CD4-positive, alpha-beta T cell treated with Interleukin-15 for 1 hour (primary cell): ENCODE data around the gene NRTN.

Experiments
- DNase-seq: peaks from one replicate; pipeline ENCODE4 v3.0.0-alpha.2; 2020

Gene NRTN

GRCh38 chr19:5790559-5791520 lies 14.0 kb upstream of the NRTN start, which contains the start of gene DUS3L:
DUS3L (minus strand) TSS chr19:5791163; CDS start chr19:5791141, 22 bp downstream.
- peak; percentile 98 for DNase-seq

DNA sequence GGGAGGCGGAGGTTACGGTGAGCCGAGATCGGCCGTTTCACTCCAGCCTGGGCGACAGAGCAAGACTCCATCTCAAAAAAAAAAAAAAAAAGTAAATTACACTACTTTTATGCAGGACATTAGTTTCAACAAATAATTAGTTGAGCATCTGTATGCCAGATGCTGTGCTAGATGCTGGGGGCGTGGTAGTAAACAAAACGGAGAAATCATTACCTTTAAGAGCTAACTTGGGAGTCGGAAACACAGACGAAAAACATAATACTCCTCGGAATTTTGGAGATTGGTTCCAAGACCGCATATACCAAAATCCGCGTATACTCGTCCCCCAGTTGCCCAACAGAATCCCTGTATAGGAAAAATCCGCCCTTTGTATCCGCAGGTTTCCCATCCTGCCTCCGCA lies 12.6 kb upstream of the NRTN start:
- DNase-seq: no peak

DNA sequence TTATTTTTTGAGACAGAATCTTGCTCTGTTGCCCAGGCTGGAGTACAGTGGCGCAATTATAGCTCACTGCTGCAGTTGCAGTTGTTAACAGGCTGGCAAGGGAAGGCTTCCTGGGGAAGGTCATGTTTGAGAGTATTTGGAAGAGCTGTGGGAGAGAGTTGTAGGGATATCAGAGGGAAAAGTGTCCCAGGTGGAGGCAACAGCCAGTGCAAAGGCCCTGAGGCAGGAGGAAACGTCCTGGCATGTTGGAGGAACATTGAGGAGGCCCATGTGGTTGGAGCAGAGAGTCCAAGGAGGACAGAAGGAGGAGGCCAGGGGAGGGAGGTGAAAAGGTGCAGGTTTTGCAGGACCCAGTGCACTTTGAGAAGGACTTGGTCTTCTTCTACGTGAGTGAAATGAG lies 11.7 kb upstream of the NRTN start:
- DNase-seq: no peak

GRCh38 chr19:5795382-5795919 lies 9.4 kb upstream of the NRTN start:
- no peak for DNase-seq

GRCh38 chr19:5798244-5798643 lies 6.6 kb upstream of the NRTN start:
- no peak for DNase-seq

GRCh38 chr19:5799247-5800241 lies 5.3 kb upstream of the NRTN start:
- no peak for DNase-seq

DNA sequence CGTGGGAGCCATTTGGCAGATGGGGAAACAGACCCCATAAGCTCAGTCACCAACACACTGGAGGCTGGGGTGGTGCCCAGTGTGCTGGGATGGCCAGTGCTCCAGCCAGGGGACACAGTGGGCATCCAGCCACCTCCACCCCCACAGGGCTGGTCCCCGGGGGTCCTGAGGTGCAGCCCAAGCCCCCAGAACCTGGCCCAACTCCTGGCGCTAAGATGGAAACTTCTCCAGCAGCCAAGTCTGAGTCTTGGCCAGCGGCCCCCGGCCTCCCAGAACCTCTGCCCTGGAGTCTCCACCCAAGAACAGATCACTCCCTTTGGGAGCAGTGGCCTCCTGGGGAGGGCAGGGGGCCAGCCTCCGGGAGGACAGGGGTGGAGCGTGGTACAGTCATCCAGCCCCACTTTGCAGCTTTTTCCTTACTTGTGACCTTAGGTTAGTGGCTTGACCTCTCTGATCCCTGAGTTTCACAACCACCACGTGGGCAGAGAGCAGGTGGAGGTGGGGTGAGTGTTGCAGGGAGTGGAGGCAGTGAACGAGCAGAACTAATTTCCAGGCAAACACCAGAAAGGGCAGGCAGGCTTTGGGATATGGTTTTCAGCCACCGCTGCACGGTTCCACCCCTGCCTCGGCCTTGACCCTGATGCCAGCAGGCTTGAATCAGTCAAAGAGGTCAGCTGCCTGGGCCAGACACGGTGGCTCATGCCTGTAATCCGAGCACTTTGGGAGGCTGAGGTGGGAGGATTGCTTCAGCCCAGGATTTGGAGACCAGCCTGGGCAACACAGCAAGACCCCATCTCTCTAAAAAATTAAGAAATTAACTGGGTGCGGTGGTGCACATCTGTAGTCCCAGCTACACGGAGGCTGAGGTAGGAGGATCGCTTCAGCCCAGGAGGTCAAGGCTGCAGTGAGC lies 4.3 kb upstream of the NRTN start:
- no peak for DNase-seq

- DNase-seq: no peak
Observed at GRCh38 chr19:5801796-5802619, 2.9 kb upstream of the NRTN start.

- no peak for DNase-seq
Observed at GRCh38 chr19:5803441-5803751, 1.5 kb upstream of the NRTN start.

DNA sequence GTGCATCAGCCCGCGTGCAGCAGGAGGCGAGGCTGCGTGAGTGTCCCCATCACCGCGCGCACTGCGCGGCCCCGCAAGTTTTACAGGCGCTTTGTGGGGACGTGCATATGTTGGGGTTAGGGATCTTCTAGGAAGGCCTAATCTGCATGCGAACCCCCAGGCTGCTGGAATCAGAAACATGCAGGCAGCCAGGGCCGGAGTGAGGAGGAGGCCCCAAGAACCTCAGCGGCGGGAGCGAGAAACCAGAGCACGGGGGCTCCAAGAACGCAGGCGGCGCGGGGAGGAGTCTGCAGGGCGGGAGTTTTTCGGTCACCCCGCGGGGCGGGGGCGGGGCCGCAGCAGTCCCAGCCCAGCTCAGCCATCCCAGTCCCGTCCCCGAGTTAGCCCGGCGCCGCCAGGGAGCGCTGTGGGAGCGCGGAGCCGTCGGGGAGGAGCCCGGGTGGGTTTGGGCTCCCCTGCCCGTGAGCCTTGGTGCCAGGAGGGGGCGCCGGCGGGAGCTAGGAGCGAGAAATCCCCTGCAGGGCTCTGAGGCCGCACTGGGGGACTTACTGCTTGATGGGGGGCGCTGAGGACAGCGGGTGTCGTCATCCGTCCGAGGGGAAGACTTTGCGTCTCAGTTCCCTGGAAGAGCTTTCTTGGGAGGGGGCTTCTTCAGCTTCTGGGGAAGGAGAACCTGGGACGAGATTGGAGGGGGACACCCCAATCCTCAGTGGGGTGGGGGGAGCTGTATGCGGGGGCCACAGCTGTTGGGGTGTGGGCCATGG lies 933 bp upstream of the NRTN start:
- peak; percentile 92 for DNase-seq

- DNase-seq: peak; percentile 54
Observed at GRCh38 chr19:5805462-5806132, 730 bp downstream of the NRTN start.

- DNase-seq: no peak
Observed at GRCh38 chr19:5806133-5806489, 1.2 kb downstream of the NRTN start.

- DNase-seq: no peak
Observed at GRCh38 chr19:5806905-5807304, 2.0 kb downstream of the NRTN start.

DNA sequence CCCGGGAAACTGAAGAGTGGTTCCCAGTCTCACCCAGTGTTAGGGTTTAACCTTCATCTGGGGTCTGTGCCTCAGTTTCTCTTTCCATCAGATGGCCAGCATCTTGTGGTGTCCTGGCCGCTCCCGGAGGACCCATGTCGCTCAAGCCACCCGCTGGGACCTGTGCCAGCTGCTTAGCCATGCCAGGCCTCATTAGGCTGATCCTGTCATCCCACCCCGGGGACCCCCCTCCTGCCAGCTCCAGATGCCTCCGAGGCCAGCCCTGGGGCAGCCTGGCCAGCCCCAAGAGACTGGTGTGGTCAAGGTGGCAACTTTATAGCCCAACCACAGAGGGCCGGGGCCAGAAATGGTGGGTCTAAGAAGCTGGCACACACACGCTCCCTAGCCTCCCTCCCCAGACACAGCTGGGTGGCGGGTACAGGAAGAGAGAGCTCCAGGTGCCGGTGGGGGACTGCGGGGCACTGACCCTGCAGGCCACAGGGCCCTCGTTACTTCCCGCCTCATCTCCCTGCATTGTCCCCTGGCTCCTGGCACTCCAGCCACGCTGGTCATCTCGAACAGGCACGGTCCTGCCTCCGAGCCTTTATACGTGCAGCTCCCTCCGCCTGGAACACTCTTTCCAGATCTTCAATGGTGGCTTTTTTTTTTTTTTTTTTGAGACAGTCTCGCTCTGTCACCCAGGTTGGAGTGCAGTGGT lies 3.4 kb downstream of the NRTN start:
- no peak for DNase-seq

DNA sequence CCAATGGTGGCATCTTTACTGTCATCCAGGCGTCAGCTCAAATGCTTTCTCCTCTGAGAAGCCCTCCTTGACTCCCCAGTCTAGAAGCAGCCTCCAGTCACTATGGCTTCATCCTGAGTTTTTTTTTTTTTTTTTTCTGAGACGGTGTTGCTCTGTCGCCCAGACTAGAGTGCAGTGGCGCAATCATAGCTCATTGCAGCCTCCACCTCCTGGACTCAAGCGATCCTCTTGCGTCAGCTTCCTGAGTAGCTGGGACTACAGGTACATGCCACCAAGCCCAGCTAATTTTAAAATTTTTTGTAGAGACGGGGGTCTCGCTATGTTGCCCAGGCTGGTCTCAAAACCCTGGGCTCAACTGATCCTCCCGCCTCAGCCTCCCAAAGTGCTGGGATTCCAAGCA lies 4.2 kb downstream of the NRTN start:
- DNase-seq: no peak

DNA sequence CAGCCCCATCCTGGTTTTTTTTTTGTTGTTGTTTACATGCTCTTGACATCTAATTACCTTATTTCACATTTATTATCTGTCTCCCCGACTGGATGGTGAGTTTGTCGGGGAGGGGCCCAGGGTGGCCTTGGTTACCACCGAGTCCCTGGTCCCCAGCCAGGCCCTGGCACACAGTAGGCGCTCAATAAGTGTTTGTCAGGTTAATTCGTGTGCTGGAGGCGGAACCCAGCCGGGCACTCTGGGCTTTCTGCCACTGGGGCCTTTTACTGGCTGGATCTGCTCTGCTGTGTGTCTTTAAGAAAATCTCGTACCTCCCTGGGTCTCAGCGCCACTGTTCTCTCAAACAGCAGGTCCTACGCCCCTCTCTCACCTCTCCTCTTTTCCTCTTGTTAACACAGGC lies 4.6 kb downstream of the NRTN start:
- no peak for DNase-seq

DNA sequence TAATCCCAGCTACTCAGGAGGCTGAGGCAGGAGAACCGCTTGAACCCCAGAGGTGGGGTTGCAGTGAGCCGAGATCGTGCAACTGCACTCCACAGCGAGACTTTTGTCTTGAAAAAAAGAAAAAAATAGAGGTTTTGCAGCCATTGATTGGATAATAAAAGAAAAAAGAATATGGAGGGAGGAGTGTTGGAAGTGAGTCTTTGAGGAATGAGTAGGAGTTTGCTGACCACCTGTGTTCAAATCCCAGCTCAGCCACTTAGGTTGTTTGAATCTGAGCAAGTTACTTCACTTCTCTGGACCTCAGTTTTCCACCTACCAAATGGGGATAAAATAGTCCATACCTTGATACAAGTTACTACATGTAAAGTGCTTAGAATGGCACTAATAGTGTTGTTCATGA lies 6.2 kb downstream of the NRTN start:
- no peak for DNase-seq

DNA sequence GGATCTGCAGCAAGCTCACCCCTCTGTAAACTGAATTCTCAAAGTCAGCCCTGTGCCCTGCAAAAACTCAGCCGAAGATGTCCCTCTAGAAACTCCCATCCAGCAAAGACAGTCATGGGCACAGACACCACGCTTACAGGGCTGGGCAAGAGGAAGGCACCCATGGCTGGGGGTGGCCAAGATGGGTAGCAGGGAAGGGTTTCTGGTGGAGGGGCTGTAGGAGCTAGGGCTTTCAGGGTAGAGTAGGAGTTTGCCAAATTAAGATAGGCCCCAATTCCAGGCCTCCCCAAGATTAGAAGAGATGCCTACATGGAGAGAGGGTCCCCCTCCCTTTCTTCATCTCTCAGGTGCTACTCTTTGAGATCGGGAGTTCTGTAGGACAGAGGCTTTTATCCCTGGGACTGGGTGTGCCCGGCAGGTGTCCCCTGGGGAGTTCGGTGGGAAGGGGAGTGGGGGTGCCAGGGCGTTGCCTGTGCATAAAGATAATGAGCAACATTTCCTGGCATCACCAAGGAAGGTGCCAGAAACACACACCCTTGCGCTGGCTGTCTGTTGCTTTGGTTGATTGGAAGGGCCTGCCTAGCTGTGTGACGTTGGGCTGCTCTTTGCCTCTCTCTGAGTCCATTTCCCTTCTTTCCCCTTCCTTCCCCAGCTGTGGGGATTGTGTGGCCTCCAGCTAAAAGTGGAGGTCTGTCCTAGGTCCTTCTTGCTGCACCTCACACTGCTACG lies 9.4 kb downstream of the NRTN start:
- DNase-seq: no peak

DNA sequence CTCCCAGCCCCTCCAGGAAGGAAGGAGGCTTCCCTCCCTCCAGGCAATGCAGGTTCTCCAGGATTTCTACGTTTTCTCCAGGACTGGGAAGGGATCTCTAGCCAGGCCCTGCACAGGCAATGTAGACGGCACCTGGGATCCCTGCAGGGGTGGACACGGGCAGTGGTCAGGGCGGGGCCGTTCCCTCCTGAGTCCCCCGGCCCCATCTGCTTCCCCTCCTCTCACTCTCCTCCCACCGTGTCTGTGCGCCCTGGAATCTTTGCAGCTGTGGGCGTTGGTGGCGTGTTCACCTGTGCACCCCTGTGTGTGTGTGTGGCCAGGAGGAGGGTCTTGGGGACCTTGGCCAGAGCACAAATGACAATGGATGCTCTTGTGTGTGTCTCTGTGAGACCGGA lies 10.0 kb downstream of the NRTN start:
- no peak for DNase-seq
